ENCODE results near the gene CSNK1D.

CSNK1D gene

DNA sequence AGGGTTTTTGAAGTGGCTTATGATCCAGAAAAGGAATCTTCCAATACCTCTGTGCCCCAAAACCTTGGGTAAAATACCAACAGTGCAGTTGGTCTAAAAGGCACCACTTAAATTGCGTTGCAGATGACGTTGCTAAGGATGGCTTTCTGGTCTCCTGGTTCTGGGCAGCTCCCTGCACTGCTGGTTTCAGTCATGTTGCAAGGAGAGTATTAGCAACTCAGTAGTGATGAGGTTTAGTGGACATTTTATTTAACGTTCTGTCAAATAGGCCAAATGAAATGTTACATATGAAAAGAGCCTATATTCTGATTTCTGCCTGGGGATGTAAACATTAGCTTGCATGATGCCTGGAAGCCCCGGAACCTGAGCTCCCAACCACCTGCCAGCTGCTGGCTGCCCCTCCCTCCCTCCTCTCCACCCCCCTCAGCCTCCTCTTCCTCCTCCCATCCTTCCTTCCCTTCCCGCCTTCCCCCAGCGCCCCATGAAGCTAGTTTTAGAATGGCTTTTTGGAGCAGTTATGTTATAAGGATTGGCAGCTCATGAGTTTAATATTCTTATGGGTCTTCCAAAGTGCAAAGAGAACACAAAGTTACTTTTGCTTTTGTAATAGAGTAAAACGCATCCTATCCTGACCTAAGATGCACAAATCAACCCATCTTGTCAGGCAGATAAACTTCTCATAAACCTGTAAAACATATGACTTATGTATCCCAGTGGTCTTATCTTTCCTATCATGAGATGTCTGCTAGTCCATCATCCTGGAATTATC, 23.2 kb upstream of the CSNK1D start:
- DNase-seq, result peak; percentile 72
- peak overlapping the region in 1 of 2 experiments; percentile 62; a peak in 2 of 4 replicates for H3K4me3 ChIP-seq (ENCODE audit: low read depth in 1 of 2, low read length in 2 of 2)
- peak overlapping the region; percentile 99 for H3K27ac ChIP-seq (ENCODE audit: low read length)
- no peaks in the 10 kb centered on the region for H3K9me3 ChIP-seq (ENCODE audit: insufficient read depth, low read length, severe bottlenecking)
- H3K4me1 ChIP-seq (ENCODE audit: insufficient read depth, low read length), result peaks cover 83% of the 10 kb centered on the region
- TF ChIP-seq CTCF (IDR thresholded peaks at IDR 0.05; ENCODE audit: borderline replicate concordance, extremely low read depth, low read length, poor library complexity, severe bottlenecking) (no peak), EZH2 (IDR thresholded peaks at IDR 0.05; ENCODE audit: borderline replicate concordance, low read depth, low read length, severe bottlenecking) (no peak)
- no peak for ATAC-seq (ENCODE audit: insufficient read depth, low read depth)
- H3K36me3 ChIP-seq (ENCODE audit: insufficient read depth, low read length), result no peaks in the 10 kb centered on the region
- H3K27me3 ChIP-seq (ENCODE audit: insufficient read depth, low read length, poor library complexity), result no peaks in the 10 kb centered on the region
- H3K9ac ChIP-seq (ENCODE audit: low read depth, low read length), result peak overlapping the region; percentile 76
- peaks cover 16% of the 10 kb centered on the region for H3K79me2 ChIP-seq (ENCODE audit: insufficient read depth, low read length)
- no peaks in the 10 kb centered on the region for H4K20me1 ChIP-seq (ENCODE audit: insufficient read depth, low read length)
- H3K4me2 ChIP-seq (ENCODE audit: insufficient read depth, low read length), result peak overlapping the region; percentile 88
- peak overlapping the region; percentile 66 for H2AFZ ChIP-seq (ENCODE audit: low read depth, low read length)

GRCh38 chr17:82295472-82295814, 21.9 kb upstream of the CSNK1D start:
- ATAC-seq (ENCODE audit: insufficient read depth, low read depth) (no peak), DNase-seq (no peak)
- Histone ChIP-seq H3K36me3 (ENCODE audit: insufficient read depth, low read length) (no peaks in the 10 kb centered on the region), H3K9ac (ENCODE audit: low read depth, low read length) (no peak overlapping the region), H3K79me2 (ENCODE audit: insufficient read depth, low read length) (peaks cover 18% of the 10 kb centered on the region), H2AFZ (ENCODE audit: low read depth, low read length) (no peak overlapping the region), H3K27me3 (ENCODE audit: insufficient read depth, low read length, poor library complexity) (no peaks in the 10 kb centered on the region), H3K4me3 (ENCODE audit: low read depth in 1 of 2, low read length in 2 of 2) (no peak overlapping the region), H3K9me3 (ENCODE audit: insufficient read depth, low read length, severe bottlenecking) (no peaks in the 10 kb centered on the region), H3K4me2 (ENCODE audit: insufficient read depth, low read length) (no peak overlapping the region), H4K20me1 (ENCODE audit: insufficient read depth, low read length) (no peaks in the 10 kb centered on the region), H3K27ac (ENCODE audit: low read length) (no peak overlapping the region; the same call in 1 of the 2 replicates), H3K4me1 (ENCODE audit: insufficient read depth, low read length) (peaks cover 75% of the 10 kb centered on the region)
- TF ChIP-seq EZH2 (IDR thresholded peaks at IDR 0.05; ENCODE audit: borderline replicate concordance, low read depth, low read length, severe bottlenecking), result no peak
- no peak for TF ChIP-seq CTCF (IDR thresholded peaks at IDR 0.05; ENCODE audit: borderline replicate concordance, extremely low read depth, low read length, poor library complexity, severe bottlenecking)

- DNase-seq, result no peak
- no peak for ATAC-seq (ENCODE audit: insufficient read depth, low read depth)
- H4K20me1 ChIP-seq (ENCODE audit: insufficient read depth, low read length), result no peaks in the 10 kb centered on the region
- no peaks in the 10 kb centered on the region for H3K27me3 ChIP-seq (ENCODE audit: insufficient read depth, low read length, poor library complexity)
- H3K27ac ChIP-seq (ENCODE audit: low read length), result peak overlapping the region; percentile 67
- no peak overlapping the region for H3K4me2 ChIP-seq (ENCODE audit: insufficient read depth, low read length)
- no peaks in the 10 kb centered on the region for H3K36me3 ChIP-seq (ENCODE audit: insufficient read depth, low read length)
- no peak overlapping the region for H3K4me3 ChIP-seq (ENCODE audit: low read depth in 1 of 2, low read length in 2 of 2)
- no peaks in the 10 kb centered on the region for H3K9me3 ChIP-seq (ENCODE audit: insufficient read depth, low read length, severe bottlenecking)
- no peak overlapping the region for H2AFZ ChIP-seq (ENCODE audit: low read depth, low read length)
- TF ChIP-seq CTCF (IDR thresholded peaks at IDR 0.05; ENCODE audit: borderline replicate concordance, extremely low read depth, low read length, poor library complexity, severe bottlenecking), result no peak
- TF ChIP-seq EZH2 (IDR thresholded peaks at IDR 0.05; ENCODE audit: borderline replicate concordance, low read depth, low read length, severe bottlenecking), result no peak
- H3K79me2 ChIP-seq (ENCODE audit: insufficient read depth, low read length), result peaks cover 18% of the 10 kb centered on the region
- H3K4me1 ChIP-seq (ENCODE audit: insufficient read depth, low read length), result peaks cover 63% of the 10 kb centered on the region
- no peak overlapping the region for H3K9ac ChIP-seq (ENCODE audit: low read depth, low read length)
Observed at GRCh38 chr17:82294064-82294773, 20.7 kb upstream of the CSNK1D start.
